GM23248 (cell line): ENCODE measurements around the gene PTPRD. TPM values are rescaled to one million over a fixed set of nuclear protein-coding genes. Genes with fewer than 3 reads are reported as not detected.

Source experiments
- DNase-seq: peaks from one replicate; pipeline ENCODE4 v3.0.0-alpha.2; 2015
- H2AFZ ChIP-seq: fragments of 200-600 bp; sonication (generic); 2 replicates; pipeline ENCODE4 v1.6.1; 2016; ENCODE audit warnings: antibody characterized with exemption
- H3F3A ChIP-seq: fragments of 200-600 bp; sonication (generic); 2 replicates; pipeline ENCODE4 v1.6.1; 2016; ENCODE audit warnings: mild to moderate bottlenecking, antibody characterized with exemption, mixed run types; ENCODE audit not compliant: insufficient read depth
- H3K27ac ChIP-seq: fragments of 200-600 bp; sonication (generic); 2 replicates; pipeline ENCODE4 v1.5.1; 2016; ENCODE audit warnings: mild to moderate bottlenecking
- H3K27me3 ChIP-seq: fragments of 200-600 bp; sonication (generic); replicated peaks from 2 replicates; pipeline ENCODE4 v1.6.1; 2016; ENCODE audit warnings: mild to moderate bottlenecking; ENCODE audit not compliant: insufficient read depth
- H3K36me3 ChIP-seq: fragments of 200-600 bp; sonication (generic); 2 replicates; pipeline ENCODE4 v1.6.1; 2016; ENCODE audit warnings: low read depth, mild to moderate bottlenecking
- H3K4me1 ChIP-seq: fragments of 200-600 bp; sonication (generic); 2 replicates; pipeline ENCODE4 v1.6.1; 2016; ENCODE audit warnings: mild to moderate bottlenecking; ENCODE audit not compliant: insufficient read depth
- H3K4me2 ChIP-seq: fragments of 200-600 bp; sonication (generic); one replicate; pipeline ENCODE4 v1.6.1; 2016; ENCODE audit warnings: mild to moderate bottlenecking; ENCODE audit not compliant: unreplicated experiment
- H3K4me3 ChIP-seq: fragments of 200-600 bp; sonication (generic); 2 replicates; pipeline ENCODE4 v1.5.1; 2016; ENCODE audit warnings: mild to moderate bottlenecking
- H3K79me2 ChIP-seq: fragments of 200-600 bp; sonication (generic); 2 replicates; pipeline ENCODE4 v1.6.1; 2016; ENCODE audit warnings: mild to moderate bottlenecking; ENCODE audit not compliant: insufficient read depth
- H3K9ac ChIP-seq: fragments of 200-600 bp; sonication (generic); 2 replicates; pipeline ENCODE4 v1.6.1; 2016; ENCODE audit warnings: mild to moderate bottlenecking
- H3K9me2 ChIP-seq: fragments of 200-600 bp; sonication (generic); 2 replicates; pipeline ENCODE4 v1.6.1; 2016; ENCODE audit warnings: mixed run types, mild to moderate bottlenecking, moderate library complexity; ENCODE audit not compliant: insufficient read depth
- H3K9me3 ChIP-seq: fragments of 200-600 bp; sonication (generic); one replicate; pipeline ENCODE4 v1.6.1; 2017; ENCODE audit warnings: low read depth
- H4K20me1 ChIP-seq: fragments of 200-600 bp; sonication (generic); 2 replicates; pipeline ENCODE4 v1.6.0; 2016; ENCODE audit not compliant: insufficient read depth
- EZH2 ChIP-seq: fragments of 200-600 bp; sonication (generic); IDR thresholded peaks from 2 replicates; pipeline ENCODE4 v1.6.1; 2018; ENCODE audit warnings: antibody characterized with exemption, mild to moderate bottlenecking; ENCODE audit not compliant: insufficient read depth, poor library complexity, severe bottlenecking
- EZH2phosphoT487 ChIP-seq: fragments of 200-600 bp; sonication (generic); IDR thresholded peaks from 2 replicates; pipeline ENCODE4 v1.6.1; 2018; ENCODE audit warnings: antibody characterized with exemption, moderate library complexity, mild to moderate bottlenecking, low read depth; ENCODE audit not compliant: insufficient read depth
- WGBS, 2 experiments: methylation state at CpG; one replicate each; pipeline ENCODE4 v1.1.6; 2015 to 2017; ENCODE audit warnings: low lambda C conversion rate in 2 of 2, low coverage in 1 of 2; ENCODE audit errors: missing lambda C conversion rate in 2 of 2; 5-methylcytosine and 5-hydroxymethylcytosine counted together
- in situ Hi-C: fragments of 300-500 bp; cut with MboI; formaldehyde crosslinking; loops from 2 replicates; pipeline ENCODE4 v1.15.0; 2020
- polyA plus RNA-seq: library from polyadenylated mRNA; unstranded; fragments of >200 nt; fragmentation: Nextera tagmentation; extraction: Ambion mirVana; gene quantifications from 2 replicates; pipeline ENCODE4 v1.2.1, GENCODE V29; 2016
- total RNA-seq: library from RNA; depleted of rRNA; stranded (reverse); fragments of >200 nt; shearing (Covaris generic); gene quantifications from 2 replicates; pipeline ENCODE4 v1.2.3, GENCODE V29; 2014

PTPRD gene
- total and polyA plus RNA-seq, 2 experiments from 2014 or later: 0.05 TPM; not detected in 1

DNA sequence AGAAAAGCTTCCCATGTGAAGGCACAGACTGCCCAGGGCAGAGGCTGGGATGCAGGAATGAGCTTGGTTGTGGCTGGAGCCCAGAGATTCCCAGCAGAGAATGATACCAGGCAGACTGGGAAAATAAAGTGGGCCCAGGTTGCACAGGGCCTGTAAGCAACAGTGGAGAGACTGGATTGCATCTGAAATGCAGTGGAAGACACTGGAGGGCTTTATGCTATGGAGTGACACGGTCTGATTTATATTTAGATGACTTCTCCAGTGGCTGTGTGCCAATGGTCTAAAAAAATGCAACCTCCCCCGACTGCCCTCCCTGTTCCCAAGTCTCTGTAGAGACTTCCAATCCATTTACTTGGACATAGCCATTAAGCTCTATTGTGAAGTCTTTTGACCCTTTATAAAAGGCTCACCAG, 1862.2 kb downstream of the PTPRD start:
- Histone ChIP-seq H3K4me1 (no peaks in the 10 kb centered on the region), H3K9me2 (no peaks in the 10 kb centered on the region), H3K4me3 (no peak overlapping the region), H4K20me1 (no peaks in the 10 kb centered on the region), H2AFZ (no peak overlapping the region), H3K27ac (no peak overlapping the region), H3K36me3 (no peaks in the 10 kb centered on the region), H3K27me3 (no peaks in the 10 kb centered on the region), H3K9me3 (no peaks in the 10 kb centered on the region), H3K9ac (no peak overlapping the region), H3K79me2 (no peaks in the 10 kb centered on the region), H3K4me2 (no peak overlapping the region), H3F3A (no peaks in the 10 kb centered on the region)
- no peak for DNase-seq
- in situ Hi-C loops: no loop called here
- WGBS, 2 experiments: 8 to 19% methylated on average over 2 of the region's 2 CpGs
- no peak for TF ChIP-seq EZH2phosphoT487
- TF ChIP-seq EZH2: no peak

DNA sequence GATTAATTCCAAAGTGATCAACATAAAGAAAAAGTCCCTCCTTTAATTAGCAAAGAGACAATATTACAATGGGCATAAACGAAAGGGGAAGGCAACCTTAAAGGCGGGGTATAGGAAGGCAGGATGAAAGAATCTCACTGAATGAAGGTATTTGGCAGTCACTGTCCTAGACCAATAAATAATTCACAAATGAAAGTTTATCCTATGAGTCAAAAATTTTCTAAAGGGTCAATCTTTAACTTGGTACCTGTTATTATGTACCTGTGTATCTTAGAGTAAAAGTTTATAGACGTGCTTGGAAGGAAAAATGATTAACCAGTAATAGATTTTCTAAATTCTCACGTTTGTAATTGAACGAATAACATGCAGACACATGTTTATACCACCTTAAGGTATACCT, 1867.5 kb downstream of the PTPRD start:
- no peak overlapping the region for H3K27ac ChIP-seq
- no peak overlapping the region for H2AFZ ChIP-seq
- no peaks in the 10 kb centered on the region for H3K36me3 ChIP-seq
- H3K9me3 ChIP-seq: peaks cover 3% of the 10 kb centered on the region
- 3 to 8% methylated on average over 5 of the region's 5 CpGs for WGBS, 2 experiments
- H3K4me1 ChIP-seq: no peaks in the 10 kb centered on the region
- in situ Hi-C loops: no loop called here
- H3K4me3 ChIP-seq: no peak overlapping the region
- no peaks in the 10 kb centered on the region for H3K27me3 ChIP-seq
- no peaks in the 10 kb centered on the region for H3K9me2 ChIP-seq
- H3K79me2 ChIP-seq: no peaks in the 10 kb centered on the region
- H3K9ac ChIP-seq: no peak overlapping the region
- H3F3A ChIP-seq: no peaks in the 10 kb centered on the region
- DNase-seq: no peak
- TF ChIP-seq EZH2phosphoT487 (no peak), EZH2 (no peak)
- H4K20me1 ChIP-seq: no peaks in the 10 kb centered on the region
- no peak overlapping the region for H3K4me2 ChIP-seq

DNA sequence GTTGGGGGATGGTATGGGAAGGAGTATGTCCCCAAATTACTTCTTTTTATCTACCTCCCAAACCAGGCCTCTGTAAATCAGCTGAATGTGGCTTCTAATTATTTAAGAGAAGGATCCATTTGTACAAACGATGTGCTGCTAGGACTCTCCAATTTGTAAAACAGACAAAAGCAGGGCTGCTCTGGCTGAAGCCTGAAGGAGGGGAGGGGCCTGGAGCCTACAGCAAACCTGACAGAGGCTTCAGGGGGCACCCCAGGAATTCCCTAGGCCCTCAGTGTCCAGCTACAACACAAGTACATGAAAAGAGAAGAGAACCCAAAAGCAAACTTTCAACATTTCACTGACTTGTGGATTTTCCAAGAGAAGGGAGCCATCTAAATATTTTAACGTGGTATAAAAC, 1873.9 kb downstream of the PTPRD start:
- WGBS, 2 experiments: 1 to 10% methylated on average over 2 of the region's 2 CpGs
- Histone ChIP-seq H3K4me1 (no peaks in the 10 kb centered on the region), H3K36me3 (no peaks in the 10 kb centered on the region), H3K79me2 (no peaks in the 10 kb centered on the region), H3K4me2 (no peak overlapping the region), H3K4me3 (no peak overlapping the region), H3K27me3 (no peaks in the 10 kb centered on the region), H3K9ac (no peak overlapping the region), H3K9me3 (peaks cover 3% of the 10 kb centered on the region), H3F3A (no peaks in the 10 kb centered on the region), H2AFZ (no peak overlapping the region), H3K9me2 (no peaks in the 10 kb centered on the region), H3K27ac (no peak overlapping the region), H4K20me1 (no peaks in the 10 kb centered on the region)
- no peak for TF ChIP-seq EZH2
- no peak for TF ChIP-seq EZH2phosphoT487
- in situ Hi-C loops: no loop called here
- DNase-seq: no peak

DNA sequence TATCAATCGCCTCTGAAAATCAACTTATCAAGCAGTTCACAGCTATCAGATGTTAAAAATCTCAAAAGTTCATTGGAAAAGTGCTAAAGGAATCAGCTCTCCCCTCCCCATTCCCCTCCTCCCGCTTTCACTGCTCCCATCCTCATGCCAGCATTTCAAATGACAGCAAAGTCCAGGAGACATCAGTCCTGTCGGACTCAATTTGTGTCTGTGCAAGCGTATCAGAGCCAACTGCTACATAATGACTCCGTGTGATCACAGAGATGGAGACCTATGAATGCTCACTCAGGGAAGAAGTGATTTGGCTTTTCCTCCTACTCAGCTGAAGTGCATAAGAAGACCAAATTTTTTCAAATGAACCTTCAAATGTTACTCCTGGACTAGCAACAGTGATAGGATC, 1876.0 kb downstream of the PTPRD start:
- Histone ChIP-seq H3K36me3 (no peaks in the 10 kb centered on the region), H3F3A (no peaks in the 10 kb centered on the region), H3K4me1 (no peaks in the 10 kb centered on the region), H3K4me2 (no peak overlapping the region), H3K9me2 (no peaks in the 10 kb centered on the region), H3K4me3 (no peak overlapping the region), H3K27ac (no peak overlapping the region), H3K79me2 (no peaks in the 10 kb centered on the region), H2AFZ (no peak overlapping the region), H3K9me3 (no peaks in the 10 kb centered on the region), H3K9ac (no peak overlapping the region), H3K27me3 (no peaks in the 10 kb centered on the region), H4K20me1 (no peaks in the 10 kb centered on the region)
- 8 to 12% methylated on average over 5 of the region's 5 CpGs for WGBS, 2 experiments
- DNase-seq: no peak
- in situ Hi-C loops: no loop called here
- TF ChIP-seq EZH2 (no peak), EZH2phosphoT487 (no peak)

DNA sequence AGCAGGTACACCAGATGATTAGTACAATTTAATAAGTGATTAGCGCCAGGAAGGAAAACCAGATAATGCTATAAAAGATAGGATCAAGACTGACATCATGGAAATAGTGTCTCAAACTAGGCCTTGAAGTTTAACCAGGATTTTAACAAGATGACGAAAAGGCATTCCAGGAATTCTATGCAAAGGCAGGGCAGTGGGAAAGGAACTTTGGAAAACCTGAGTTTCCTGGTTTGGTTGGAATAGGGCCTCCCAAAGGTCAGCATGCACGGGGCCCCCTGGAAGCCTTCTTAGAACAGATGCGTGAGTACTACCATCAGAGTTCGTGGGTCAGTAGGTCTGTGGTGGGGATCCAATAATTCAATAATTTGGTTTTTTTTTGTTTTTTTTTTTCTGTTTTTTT, 1878.0 kb downstream of the PTPRD start:
- WGBS, 2 experiments: 27 to 33% methylated on average over 5 of the region's 5 CpGs
- Histone ChIP-seq H3K27ac (no peak overlapping the region), H3K79me2 (no peaks in the 10 kb centered on the region), H3K4me1 (no peaks in the 10 kb centered on the region), H2AFZ (no peak overlapping the region), H4K20me1 (no peaks in the 10 kb centered on the region), H3F3A (no peaks in the 10 kb centered on the region), H3K36me3 (no peaks in the 10 kb centered on the region), H3K27me3 (no peaks in the 10 kb centered on the region), H3K9me3 (no peaks in the 10 kb centered on the region), H3K9ac (no peak overlapping the region), H3K4me2 (no peak overlapping the region), H3K9me2 (no peaks in the 10 kb centered on the region), H3K4me3 (no peak overlapping the region)
- in situ Hi-C loops: no loop called here
- DNase-seq: no peak
- TF ChIP-seq EZH2phosphoT487 (no peak), EZH2 (no peak)
